Measurements from ENCODE around the gene TMEM182.

GRCh38 chr2:102782187-102782586, 20.4 kb downstream of the TMEM182 start:
- no peak for TF ChIP-seq POLR2A (IDR thresholded peaks at IDR 0.05)
- no peak for TF ChIP-seq CTCF (IDR thresholded peaks at IDR 0.05)

Measured in lower leg skin (tissue), 3 donors.